Measurements from ENCODE around the gene GRIA4. TPM values are rescaled to one million over a fixed set of nuclear protein-coding genes. Genes with fewer than 3 reads are reported as not detected.

Gene GRIA4
- polyA plus RNA-seq, 6 donors from 2014 or later: not detected

DNA sequence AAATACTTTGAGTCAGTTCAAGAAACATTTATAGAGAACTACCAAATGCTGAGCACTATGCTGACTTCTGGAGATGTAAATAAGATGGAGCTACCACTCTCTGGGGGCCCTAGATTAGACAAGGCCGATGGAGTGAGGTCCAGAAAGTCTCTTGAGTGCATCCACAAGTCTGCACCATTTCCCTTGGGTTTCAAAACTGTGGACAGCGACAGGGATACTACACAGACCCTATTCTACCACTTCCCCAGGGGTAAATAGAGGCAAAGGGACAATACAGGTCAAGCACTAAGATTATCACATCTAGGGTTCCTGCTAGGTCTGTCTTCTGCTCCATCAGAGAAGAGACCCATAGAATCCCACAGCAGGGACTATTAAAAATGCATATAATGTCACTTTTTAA is 183.2 kb downstream of the GRIA4 start:
- Mint-ChIP-seq H3K9me3 (no peaks in the 10 kb centered on the region), H3K36me3 (no peaks in the 10 kb centered on the region), H3K27ac (no peak overlapping the region), H3K4me3 (no peak overlapping the region), H3K27me3 (no peaks in the 10 kb centered on the region), H3K4me1 (no peaks in the 10 kb centered on the region)
- DNase-seq (no peak), ATAC-seq (ENCODE audit: low read depth in 2 of 2) (no peak)

DNA sequence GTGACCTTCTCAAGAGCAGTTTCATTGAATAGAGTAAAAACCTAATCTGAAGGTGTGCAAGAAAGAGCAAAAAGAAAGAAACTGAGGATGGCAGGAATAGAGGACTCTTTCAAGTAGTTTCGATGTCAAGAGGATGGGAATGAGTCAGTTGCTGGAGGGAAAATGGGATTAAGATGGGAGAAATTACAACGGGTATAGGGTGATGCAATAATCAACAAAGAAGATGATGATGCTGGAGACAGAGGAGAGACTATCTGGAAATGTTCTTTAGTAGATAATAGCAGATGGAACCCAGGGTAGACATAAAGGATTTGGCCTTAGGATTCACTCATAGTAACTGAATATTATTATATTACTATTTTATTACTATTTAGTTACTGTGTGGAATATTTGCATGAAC is 189.4 kb downstream of the GRIA4 start:
- Mint-ChIP-seq H3K27ac (no peak overlapping the region), H3K9me3 (no peaks in the 10 kb centered on the region), H3K4me3 (no peak overlapping the region), H3K27me3 (no peaks in the 10 kb centered on the region), H3K36me3 (no peaks in the 10 kb centered on the region), H3K4me1 (no peaks in the 10 kb centered on the region)
- ATAC-seq (ENCODE audit: low read depth in 2 of 2) (no peak), DNase-seq (no peak)

DNA sequence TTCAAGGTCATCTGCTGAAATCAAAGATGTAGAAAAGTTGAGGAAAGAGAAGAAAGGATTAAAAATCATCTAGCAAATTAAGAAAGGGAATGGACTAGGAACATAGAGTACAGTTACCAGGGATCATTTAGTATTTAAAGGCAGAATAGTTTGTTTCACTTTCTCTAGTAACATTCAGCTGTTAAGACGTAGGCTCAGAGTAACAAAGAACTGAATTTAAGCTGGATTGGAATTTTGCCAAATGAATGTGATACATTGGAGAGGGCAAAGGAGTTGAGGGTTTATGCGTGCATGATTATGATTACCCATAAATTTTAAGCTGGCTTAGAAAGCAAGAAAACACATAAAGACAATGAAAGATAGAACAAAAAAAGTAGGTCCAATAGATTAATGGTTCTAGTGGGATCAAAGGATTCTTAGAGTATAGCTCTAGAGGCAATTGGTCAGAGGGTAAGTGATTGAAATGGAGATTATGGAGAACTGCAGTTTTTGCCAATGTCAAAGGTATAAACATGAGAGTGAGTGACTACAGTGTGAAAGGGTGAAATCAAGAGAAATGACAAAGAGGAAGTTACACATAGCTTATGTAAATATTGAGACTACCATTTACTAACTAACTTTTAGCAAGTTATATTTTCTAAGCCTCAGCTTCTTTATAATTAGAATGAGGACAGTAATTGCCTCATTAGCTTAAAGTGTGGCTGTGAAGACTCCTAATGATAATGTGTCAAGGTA is 190.0 kb downstream of the GRIA4 start:
- Mint-ChIP-seq H3K4me3 (no peak overlapping the region), H3K36me3 (no peaks in the 10 kb centered on the region), H3K4me1 (no peaks in the 10 kb centered on the region), H3K27me3 (no peaks in the 10 kb centered on the region), H3K27ac (no peak overlapping the region), H3K9me3 (no peaks in the 10 kb centered on the region)
- ATAC-seq (ENCODE audit: low read depth in 2 of 2): no peak
- DNase-seq: no peak

DNA sequence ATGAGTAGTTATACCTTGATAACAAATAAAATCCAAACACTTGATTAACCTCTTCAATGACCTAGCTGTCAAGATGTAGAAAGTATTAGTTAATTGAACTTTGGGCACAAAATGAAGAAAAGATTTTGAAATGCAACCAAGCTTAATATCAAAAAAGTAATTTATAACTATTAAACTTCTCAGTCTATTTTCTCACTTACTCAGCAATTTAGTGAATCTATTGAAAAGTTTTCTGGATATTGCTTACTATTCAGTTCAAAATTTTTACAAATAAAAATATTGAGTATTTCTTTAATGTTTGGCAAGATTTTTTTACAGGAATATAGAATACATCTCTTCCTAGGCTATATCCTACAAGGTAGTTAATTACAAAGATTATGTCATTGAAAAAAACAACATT is 192.5 kb downstream of the GRIA4 start:
- H3K36me3 Mint-ChIP-seq: no peaks in the 10 kb centered on the region
- no peaks in the 10 kb centered on the region for H3K27me3 Mint-ChIP-seq
- no peaks in the 10 kb centered on the region for H3K4me1 Mint-ChIP-seq
- H3K4me3 Mint-ChIP-seq: no peak overlapping the region
- DNase-seq (no peak), ATAC-seq (ENCODE audit: low read depth in 2 of 2) (no peak)
- H3K9me3 Mint-ChIP-seq: no peaks in the 10 kb centered on the region
- no peak overlapping the region for H3K27ac Mint-ChIP-seq

DNA sequence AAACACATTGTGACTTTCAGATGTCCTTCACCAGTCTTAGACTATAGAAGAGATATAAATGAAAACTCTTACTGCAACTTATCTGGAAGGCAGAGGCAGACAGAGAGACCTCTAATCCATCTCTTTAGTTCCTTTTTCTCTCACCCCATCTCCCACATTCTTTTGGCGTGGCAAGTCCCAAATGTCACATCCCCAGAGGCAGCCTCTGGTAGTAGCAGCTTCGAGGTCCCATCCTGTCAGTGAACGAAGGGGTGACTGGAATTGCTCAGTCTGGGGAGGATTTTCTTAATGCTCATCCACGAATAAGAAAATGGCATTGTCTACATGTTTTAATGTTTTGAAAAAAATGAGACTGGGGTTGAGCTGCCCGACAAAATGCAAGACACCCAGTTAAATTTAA is 201.4 kb downstream of the GRIA4 start:
- Mint-ChIP-seq H3K27ac (no peak overlapping the region), H3K4me1 (no peaks in the 10 kb centered on the region), H3K4me3 (no peak overlapping the region), H3K9me3 (no peaks in the 10 kb centered on the region), H3K36me3 (no peaks in the 10 kb centered on the region), H3K27me3 (peaks cover 0 to 6% (median 0%) of the 10 kb centered on the region in 3 donors)
- ATAC-seq (ENCODE audit: low read depth in 2 of 2) (no peak), DNase-seq (no peak)

DNA sequence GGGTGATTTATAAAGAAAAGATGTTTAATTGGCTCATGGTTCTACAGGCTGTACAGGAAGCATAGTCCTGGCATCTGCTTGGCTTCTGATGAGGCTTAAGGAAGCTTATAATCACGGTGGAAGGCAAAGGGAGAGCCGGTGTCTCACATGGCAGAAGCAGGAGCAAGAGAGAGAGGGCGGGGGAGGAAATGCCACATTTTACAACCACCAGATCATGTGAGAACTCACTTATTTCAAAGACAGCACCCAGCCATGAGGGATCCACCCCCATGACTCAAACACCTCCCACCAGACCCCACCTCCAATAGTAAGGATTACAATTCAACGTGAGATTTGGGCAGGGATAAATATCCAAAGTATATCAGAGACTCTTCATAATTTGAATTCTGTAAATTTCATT is 211.5 kb downstream of the GRIA4 start:
- Mint-ChIP-seq H3K4me3 (no peak overlapping the region), H3K36me3 (no peaks in the 10 kb centered on the region), H3K9me3 (no peaks in the 10 kb centered on the region), H3K27me3 (peaks cover 0 to 13% (median 4%) of the 10 kb centered on the region in 3 donors), H3K27ac (no peak overlapping the region), H3K4me1 (no peaks in the 10 kb centered on the region)
- no peak for DNase-seq
- no peak for ATAC-seq (ENCODE audit: low read depth in 2 of 2)

DNA sequence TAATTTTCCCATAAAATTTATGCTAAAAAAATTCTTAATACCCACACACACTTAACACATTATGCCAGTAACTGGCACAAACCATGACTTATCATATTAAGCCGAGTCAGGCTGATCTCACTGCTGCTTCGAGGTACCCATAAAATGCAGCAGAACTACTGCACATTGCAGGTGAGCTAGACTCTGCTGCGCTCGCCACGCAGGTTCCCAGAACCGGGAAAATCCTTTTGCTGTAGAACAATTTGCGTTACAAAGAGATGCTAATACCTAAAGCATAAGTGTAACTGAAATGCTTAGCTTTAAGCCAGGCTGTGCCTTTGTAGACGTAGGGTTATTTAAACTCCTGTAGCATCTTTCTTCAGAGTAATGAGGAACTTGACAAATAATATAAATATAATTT is 211.9 kb downstream of the GRIA4 start:
- H3K27me3 Mint-ChIP-seq: peaks cover 0 to 13% (median 4%) of the 10 kb centered on the region in 3 donors

DNA sequence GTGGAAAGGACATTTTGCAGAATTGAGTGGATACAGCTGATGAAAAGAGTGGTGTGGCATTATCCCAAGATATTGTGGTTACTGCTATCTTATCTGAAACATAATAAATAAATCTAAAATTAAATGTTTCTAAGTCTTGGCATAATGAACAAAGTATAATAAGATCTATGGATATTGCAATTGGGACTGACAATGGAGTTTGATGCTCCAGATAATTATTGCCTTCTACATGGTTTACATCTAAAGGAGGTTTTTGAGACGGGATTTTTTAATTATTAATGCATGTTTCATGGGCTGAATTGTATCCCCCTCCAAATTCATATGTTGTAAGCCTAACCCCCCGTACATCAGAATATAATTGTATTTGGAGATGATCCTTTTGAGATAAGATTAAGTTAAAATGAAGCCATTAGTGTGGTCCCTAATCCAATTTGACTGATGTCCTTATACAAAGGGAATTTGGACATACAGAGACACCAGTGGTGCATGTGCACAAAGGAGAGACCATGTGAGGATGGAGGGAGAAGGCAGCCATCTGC is 213.7 kb downstream of the GRIA4 start:
- Mint-ChIP-seq H3K9me3 (no peaks in the 10 kb centered on the region), H3K4me1 (no peaks in the 10 kb centered on the region), H3K4me3 (no peak overlapping the region), H3K36me3 (no peaks in the 10 kb centered on the region), H3K27ac (no peak overlapping the region), H3K27me3 (peaks cover 0 to 13% (median 4%) of the 10 kb centered on the region in 3 donors)
- ATAC-seq (ENCODE audit: low read depth in 2 of 2): no peak
- no peak for DNase-seq

More for the DNA sequence above, 211.9 kb downstream of the GRIA4 start:
- Mint-ChIP-seq H3K27ac (no peak overlapping the region), H3K4me3 (no peak overlapping the region), H3K4me1 (no peaks in the 10 kb centered on the region), H3K9me3 (no peaks in the 10 kb centered on the region), H3K36me3 (no peaks in the 10 kb centered on the region)
- DNase-seq: no peak
- no peak for ATAC-seq (ENCODE audit: low read depth in 2 of 2)

DNA sequence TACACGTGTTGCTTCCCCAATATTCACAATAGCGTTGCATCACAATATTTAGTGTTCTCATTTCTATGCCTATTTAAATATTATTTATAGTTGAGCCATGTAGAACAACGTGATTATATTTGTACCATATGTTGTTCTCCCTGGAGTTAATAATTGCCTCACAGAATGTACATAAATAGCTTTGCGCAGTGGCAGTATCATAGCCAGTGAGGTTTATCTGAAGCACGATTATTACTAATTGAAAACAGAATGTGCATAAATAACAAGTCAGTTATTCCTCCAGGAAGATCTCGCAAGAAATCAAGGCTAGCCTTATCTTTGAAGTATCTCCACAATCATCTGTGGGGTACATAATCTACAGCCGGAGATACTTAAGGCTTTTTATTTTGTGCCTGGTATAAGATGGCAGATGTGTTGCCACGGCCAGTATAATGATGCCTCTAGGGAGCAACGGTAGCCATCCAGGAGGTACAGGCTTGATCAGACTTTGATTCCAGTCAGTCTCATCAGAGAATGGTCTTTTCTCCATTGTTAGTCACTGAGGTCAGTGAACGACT is 214.7 kb downstream of the GRIA4 start:
- Mint-ChIP-seq H3K27ac (no peak overlapping the region), H3K36me3 (no peaks in the 10 kb centered on the region), H3K27me3 (peaks cover 0 to 13% (median 4%) of the 10 kb centered on the region in 3 donors), H3K9me3 (no peaks in the 10 kb centered on the region), H3K4me1 (peaks cover 7 to 9% (median 9%) of the 10 kb centered on the region in 3 donors), H3K4me3 (no peak overlapping the region)
- ATAC-seq (ENCODE audit: low read depth in 2 of 2) (no peak), DNase-seq (no peak)

DNA sequence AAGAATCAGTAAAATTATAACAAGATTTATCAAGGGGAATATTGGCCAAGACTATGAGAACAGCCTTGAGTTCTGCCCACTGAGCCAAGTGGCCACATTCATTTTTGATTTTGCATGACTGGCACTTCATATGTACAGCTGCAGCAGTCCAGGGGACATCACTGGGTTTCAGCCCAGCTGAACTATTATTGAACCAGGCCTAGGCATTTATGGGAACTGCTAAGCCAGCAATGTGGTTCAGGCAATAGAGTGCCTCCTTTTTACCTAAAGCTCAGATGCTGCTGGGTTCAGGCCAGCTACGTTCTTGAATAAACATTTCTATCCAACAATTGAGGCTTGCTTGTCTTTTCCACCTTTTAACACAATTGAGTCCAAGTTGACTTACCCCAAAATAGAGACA is 215.3 kb downstream of the GRIA4 start:
- ATAC-seq (ENCODE audit: low read depth in 2 of 2): no peak
- Mint-ChIP-seq H3K27me3 (peaks cover 0 to 13% (median 0%) of the 10 kb centered on the region in 3 donors), H3K27ac (no peak overlapping the region), H3K4me1 (peaks cover 8 to 14% (median 11%) of the 10 kb centered on the region in 3 donors), H3K4me3 (no peak overlapping the region), H3K9me3 (no peaks in the 10 kb centered on the region), H3K36me3 (no peaks in the 10 kb centered on the region)
- no peak for DNase-seq

DNA sequence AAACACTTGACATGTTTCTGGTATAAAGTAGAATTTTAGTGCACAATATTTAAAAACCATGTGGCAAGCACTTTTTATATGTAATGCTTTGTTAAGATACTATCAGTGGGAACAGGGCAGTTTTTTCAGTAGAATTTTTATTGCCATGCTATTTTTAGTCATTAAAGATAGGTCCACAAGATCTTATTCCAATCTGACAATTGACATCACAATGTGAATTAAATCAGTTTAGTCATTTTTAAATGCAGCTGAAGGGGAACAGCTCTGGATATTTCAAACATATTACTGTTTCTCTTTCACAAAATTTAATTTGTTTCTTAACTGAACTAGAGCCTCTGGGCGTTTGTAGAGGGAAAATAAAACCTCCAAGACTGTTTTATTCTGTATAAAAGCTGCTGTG is 218.0 kb downstream of the GRIA4 start:
- no peak overlapping the region for H3K27ac Mint-ChIP-seq
- no peak overlapping the region for H3K4me3 Mint-ChIP-seq
- peaks cover 8 to 14% (median 11%) of the 10 kb centered on the region in 3 donors for H3K4me1 Mint-ChIP-seq
- peaks cover 0 to 4% (median 0%) of the 10 kb centered on the region in 3 donors for H3K27me3 Mint-ChIP-seq
- ATAC-seq (ENCODE audit: low read depth in 2 of 2) (no peak), DNase-seq (no peak)
- no peaks in the 10 kb centered on the region for H3K36me3 Mint-ChIP-seq
- H3K9me3 Mint-ChIP-seq: no peaks in the 10 kb centered on the region

DNA sequence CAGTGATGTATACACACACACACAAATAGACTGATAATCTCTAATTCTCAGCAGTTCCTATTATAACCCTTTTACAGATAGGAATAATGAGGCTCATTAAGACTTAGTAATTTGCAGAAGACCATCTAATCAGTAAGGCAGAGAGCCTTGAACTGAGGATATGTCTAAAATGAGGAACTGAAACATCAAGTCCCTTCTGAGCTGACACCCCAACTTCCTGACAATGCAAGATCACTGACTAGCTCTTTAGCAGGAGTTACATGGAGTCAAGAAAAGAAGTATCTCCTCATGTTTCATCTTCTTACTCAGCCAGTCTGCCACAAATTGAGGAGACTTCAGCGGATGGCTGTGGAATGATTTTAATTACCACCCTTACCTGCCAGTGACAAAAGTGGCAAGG is 219.2 kb downstream of the GRIA4 start:
- Mint-ChIP-seq H3K27me3 (no peaks in the 10 kb centered on the region), H3K4me1 (peaks cover 8 to 14% (median 11%) of the 10 kb centered on the region in 3 donors), H3K36me3 (no peaks in the 10 kb centered on the region), H3K27ac (peak overlapping the region in 1 of 6 donors; percentile 24), H3K9me3 (no peaks in the 10 kb centered on the region), H3K4me3 (no peak overlapping the region)
- peak; percentile 98 to 99 for ATAC-seq (ENCODE audit: low read depth in 2 of 2)
- peak; percentile 24 for DNase-seq

DNA sequence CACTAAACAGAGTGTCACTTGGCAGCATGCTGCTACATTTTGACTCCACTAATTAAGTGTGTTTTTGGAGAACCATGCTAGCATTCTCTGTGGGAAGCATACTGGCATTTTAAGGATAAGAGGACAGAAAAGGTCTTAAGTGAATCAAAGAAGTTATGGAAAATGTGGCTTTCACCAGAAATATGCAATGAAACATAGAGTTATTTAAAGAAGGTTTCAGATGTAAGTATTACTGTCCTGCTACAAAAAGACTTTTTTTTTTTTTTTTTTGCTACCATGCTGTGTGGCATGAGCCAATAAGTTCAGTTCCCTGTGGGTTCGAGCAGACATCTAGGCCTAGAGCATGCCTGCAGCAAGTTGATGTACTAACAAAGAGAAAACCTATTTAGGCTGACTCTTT is 224.6 kb downstream of the GRIA4 start:
- no peaks in the 10 kb centered on the region for H3K9me3 Mint-ChIP-seq
- DNase-seq (no peak), ATAC-seq (ENCODE audit: low read depth in 2 of 2) (no peak)
- H3K36me3 Mint-ChIP-seq: no peaks in the 10 kb centered on the region
- H3K27me3 Mint-ChIP-seq: peaks cover 6 to 22% (median 19%) of the 10 kb centered on the region in 3 donors
- H3K4me3 Mint-ChIP-seq: no peak overlapping the region
- no peak overlapping the region for H3K27ac Mint-ChIP-seq
- H3K4me1 Mint-ChIP-seq: peaks cover 2 to 6% (median 3%) of the 10 kb centered on the region in 3 donors

DNA sequence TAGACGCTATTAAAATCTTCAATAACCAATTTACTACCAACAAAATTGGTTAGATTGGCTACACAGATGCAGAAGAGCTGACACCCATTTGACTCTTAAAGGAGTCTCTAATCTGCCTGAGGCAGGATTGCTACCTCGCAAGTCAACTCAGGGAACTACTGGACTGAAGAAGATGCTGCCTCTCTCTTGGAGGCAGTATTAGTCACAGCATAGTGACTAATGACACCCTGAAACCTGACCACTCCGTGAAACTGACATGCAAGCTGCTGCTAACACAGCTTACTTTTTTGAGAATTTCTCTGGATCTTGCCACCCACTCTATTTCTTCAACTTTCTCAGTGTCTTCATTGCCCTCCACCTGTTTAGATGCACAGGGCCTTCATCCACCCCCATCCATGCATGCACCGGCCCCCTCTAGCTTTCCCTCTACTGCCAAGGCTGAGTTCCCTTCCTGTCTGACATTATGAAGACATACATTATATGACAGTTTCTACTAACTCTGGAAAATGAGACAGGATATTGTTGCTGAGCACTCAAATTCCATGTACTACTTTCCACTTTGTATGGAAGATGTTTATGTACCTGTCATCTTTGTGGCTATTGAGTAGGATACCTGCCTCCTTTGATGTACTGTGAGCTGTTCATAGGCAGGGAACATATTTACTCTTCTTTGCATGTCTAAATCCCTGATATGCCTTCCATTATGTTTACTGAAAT is 229.0 kb downstream of the GRIA4 start:
- Mint-ChIP-seq H3K36me3 (no peaks in the 10 kb centered on the region), H3K27me3 (peaks cover 6 to 29% (median 19%) of the 10 kb centered on the region in 3 donors), H3K4me3 (peak overlapping the region in 1 of 8 donors; percentile 9), H3K9me3 (peaks cover 0 to 2% (median 0%) of the 10 kb centered on the region in 7 donors), H3K4me1 (no peaks in the 10 kb centered on the region), H3K27ac (no peak overlapping the region)
- DNase-seq: no peak
- ATAC-seq (ENCODE audit: low read depth in 2 of 2): no peak
